GM12874 (cell line): ENCODE results near the gene ZC2HC1B.

Experiments
- TF ChIP-seq, protein P1 (sequence below): IDR thresholded peaks from 2 replicates; pipeline ENCODE4 v1.5.1; 2011; ENCODE audit warnings: low read depth, mild to moderate bottlenecking, control low read depth, low read length, moderate library complexity; ENCODE audit not compliant: insufficient read depth

ZC2HC1B gene

DNA sequence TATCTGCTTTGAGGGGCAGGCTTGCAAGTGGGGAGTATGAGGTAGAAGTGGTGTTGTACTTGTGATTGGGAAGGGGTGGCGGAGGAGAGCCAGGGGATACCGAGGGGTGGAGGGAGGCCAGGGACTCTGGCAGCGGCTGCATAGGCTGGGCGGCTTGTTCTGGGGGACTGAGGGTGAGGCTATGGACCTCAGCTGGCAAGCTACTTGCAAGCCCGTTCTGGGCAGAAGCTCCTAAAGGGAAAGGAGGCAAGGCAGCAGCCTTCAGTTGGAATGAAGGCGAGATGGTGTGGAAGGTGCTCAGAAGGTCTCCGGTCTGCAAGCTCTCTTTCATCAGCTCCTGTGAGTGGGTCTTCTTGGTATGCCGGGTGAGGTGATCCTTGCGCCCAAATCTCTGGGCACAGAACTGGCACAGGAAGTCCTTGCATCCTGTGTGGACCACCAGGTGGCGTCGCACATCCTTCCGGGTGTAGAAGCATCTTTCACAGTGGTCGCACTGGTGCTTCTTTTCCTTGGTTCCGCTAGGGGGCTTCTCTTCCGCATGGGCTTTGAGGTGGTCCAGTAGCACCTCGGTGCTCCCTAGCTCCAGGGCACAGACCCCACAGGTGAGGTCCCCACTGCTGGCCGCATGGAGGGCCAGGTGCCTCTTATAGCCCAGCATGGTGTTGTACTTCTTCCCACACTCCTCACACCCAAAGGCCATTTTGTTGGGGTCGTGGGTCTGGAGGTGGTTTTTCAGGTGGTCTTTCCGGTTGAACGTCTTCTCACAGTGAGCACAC is 77.8 kb downstream of the ZC2HC1B start:
- TF ChIP-seq, protein P1, sequence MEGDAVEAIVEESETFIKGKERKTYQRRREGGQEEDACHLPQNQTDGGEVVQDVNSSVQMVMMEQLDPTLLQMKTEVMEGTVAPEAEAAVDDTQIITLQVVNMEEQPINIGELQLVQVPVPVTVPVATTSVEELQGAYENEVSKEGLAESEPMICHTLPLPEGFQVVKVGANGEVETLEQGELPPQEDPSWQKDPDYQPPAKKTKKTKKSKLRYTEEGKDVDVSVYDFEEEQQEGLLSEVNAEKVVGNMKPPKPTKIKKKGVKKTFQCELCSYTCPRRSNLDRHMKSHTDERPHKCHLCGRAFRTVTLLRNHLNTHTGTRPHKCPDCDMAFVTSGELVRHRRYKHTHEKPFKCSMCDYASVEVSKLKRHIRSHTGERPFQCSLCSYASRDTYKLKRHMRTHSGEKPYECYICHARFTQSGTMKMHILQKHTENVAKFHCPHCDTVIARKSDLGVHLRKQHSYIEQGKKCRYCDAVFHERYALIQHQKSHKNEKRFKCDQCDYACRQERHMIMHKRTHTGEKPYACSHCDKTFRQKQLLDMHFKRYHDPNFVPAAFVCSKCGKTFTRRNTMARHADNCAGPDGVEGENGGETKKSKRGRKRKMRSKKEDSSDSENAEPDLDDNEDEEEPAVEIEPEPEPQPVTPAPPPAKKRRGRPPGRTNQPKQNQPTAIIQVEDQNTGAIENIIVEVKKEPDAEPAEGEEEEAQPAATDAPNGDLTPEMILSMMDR = peak; percentile 85

DNA sequence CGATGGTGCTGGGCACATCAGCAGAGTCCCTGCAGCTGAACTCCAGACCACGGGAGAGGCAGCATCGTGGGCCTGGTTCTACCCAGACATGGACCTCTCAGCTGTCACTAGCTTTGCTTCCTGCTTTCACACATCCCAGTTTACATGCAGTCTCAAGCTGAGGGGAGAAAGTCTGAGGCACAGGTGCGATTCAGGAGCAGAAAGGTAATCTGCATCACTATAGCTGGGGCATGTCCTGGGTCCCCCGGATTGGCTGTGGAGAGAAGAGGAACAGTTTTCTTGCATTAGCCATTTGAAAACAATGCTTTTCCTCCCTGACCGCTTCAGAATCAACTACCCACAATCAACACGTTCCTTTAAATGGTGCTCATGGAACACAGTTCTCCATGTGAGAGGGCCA is 83.9 kb downstream of the ZC2HC1B start:
- TF ChIP-seq, protein P1 = no peak

DNA sequence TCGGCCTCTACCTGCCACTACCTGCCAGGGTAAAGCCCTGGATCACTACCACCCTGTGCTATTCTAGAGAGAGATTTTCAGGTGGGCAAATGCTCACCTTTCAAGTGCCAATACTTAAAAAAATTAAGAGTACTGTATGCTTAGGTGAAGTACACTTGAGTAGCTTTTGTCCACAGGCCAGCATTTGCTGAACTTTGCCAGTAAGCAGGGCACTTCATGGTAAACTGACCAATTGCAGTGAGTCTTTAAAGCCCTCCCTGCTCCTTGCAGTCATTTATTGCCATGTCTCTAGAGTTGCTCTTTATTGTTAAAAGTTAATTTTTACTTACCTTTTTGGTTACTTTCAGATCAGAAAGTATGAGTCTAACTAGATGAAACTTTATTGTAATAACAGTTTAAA is 85.3 kb downstream of the ZC2HC1B start:
- TF ChIP-seq, protein P1 = no peak

DNA sequence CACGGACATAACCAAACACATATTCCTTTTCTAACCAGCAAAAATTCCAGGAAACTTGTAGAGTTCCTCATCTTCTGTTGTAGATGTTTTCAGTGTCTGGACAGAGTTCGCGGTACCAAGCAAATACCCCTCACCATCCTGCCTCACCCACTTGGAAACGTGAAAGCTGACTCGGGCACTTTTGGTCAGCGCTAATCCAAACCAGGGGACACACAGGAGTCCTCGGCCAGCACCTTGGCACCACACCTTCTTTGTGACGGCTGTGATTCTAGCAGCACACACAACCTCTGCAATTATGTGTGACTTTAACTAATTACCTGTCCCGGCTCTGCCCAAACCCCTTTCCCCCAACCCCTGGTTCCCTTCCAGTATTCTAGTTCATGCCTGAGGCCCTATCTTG is 85.7 kb downstream of the ZC2HC1B start:
- TF ChIP-seq, protein P1 = no peak

DNA sequence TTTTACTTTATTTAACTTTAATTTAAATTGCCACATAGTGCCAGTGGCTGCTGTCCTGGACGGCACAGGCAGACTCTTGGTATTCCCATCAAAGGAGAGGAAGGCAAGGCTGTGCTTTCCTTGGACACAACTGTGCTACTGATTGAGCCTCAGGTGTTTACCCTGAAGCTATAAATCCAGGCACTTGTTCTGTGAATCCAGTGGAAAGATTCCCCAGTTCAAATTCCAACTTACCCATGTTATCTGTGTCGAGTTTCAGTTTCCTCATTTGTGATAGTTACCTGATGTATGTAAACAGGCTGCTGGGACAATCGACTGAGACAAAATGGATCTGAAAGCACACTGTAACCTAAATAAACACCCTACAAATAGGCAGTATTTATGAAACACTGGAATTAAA is 86.6 kb downstream of the ZC2HC1B start:
- TF ChIP-seq, protein P1 = no peak

DNA sequence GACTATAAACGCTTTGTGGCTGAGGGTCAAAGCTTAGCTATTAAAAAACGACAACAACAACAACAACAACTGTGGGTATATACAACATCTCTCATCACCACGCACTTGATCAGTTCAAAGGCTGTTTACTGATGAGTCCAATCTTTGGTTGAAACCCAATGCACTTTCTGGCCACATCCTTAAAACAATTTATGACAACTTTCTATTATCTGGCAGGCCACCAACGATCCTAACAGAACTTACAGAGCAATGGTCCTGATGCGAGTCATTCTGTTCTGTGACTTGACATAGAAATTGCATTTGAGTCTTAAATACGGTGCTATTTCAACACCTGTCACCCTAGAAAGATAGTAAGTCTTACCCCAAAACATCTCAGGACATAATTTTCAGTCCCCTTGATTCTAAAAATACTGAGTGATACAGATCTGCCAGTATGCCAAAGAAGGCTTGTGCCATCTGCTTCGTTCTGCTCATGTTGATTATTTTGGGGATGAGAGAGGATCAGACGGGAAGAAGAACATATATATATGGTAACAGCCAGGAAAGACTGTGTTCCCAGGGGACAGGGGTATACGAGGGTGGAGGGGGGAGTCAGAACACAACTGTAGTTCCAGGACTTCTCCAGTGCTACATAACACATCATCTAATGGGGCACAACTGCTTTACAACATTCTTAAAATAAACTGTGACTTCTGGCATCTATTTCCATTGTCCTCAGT is 87.9 kb downstream of the ZC2HC1B start:
- TF ChIP-seq, protein P1 = no peak

DNA sequence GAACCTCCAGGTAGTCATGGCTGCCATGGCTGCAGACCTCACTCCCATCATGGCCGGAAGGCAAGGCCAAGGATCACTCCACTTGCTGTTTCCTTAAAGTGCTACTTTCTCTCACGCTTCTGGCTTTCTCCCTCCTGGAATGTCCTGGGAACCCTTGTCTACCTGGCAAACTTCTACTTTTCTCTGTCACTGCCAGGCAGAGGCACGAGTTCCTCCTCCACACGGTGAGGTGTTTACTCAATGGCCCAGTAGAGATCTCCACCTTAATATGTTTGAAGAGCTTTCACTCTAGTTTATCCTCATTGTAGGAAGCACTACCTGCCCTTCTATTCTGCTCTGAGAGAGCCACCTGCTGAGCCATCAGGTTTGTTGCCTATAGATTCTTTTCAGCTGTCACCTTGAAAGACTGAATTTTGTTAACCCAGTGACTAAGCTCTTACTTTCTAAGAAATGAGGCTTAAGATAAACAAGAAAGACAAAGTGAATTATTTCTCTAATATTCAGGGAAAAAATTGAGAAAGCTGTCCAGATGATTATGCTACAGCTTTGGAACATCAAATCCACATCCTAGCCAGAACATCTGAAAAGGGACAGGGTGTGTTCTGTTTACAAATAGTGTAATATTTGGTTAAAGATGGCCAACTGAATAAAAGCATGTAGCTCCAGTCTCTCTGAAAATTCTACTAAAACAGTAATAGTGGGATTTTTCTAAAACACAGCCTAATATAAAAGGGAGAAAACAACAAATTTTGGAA is 88.8 kb downstream of the ZC2HC1B start:
- TF ChIP-seq, protein P1 = no peak
